Prostate gland (tissue), 2 donors: ENCODE data around the gene TMED9. TPM values are rescaled to one million over a fixed set of nuclear protein-coding genes. Genes with fewer than 3 reads are reported as not detected.
A peak's percentile ranks its signal among the peaks of the same experiment; 100 is the strongest.

Experiments used
- DNase-seq: peaks from one replicate; pipeline ENCODE4 v3.0.0-alpha.2; 2019; ENCODE audit warnings: low spot score
- H3K27ac ChIP-seq, 2 donors: fragments of 200-600 bp; sonication (generic); 2 replicates each; pipeline ENCODE4 v1.5.1; 2017 to 2019
- H3K27me3 ChIP-seq: fragments of 200-600 bp; sonication (generic); replicated peaks from 2 replicates; pipeline ENCODE4 v1.5.1; 2019; ENCODE audit not compliant: insufficient read depth
- H3K36me3 ChIP-seq, 2 donors: fragments of 200-600 bp; sonication (generic); 1 replicate in 1 of 2; 2 replicates in 1 of 2; pipeline versions ENCODE4 v1.5.1 to v1.8.1; 2017 to 2019
- H3K4me1 ChIP-seq: fragments of 200-600 bp; sonication (generic); replicated peaks from 2 replicates; pipeline ENCODE4 v1.5.1; 2019
- H3K4me3 ChIP-seq, 2 donors: fragments of 200-600 bp; sonication (generic); 2 replicates each; pipeline ENCODE4 v1.5.1; 2017 to 2019
- H3K9me3 ChIP-seq: fragments of 200-600 bp; sonication (generic); 2 replicates; pipeline ENCODE4 v1.5.1; 2017
- CTCF ChIP-seq, 4 experiments: fragments of 200-600 bp in 2 of 4; fragments of 450-650 bp in 2 of 4; sonication (generic) in 2 of 4; IDR thresholded peaks; 1 replicate in 3 of 4; 2 replicates in 1 of 4; pipeline ENCODE4 v1.5.1; 2016 to 2019; ENCODE audit warnings: antibody characterized with exemption in 4 of 4, mild to moderate bottlenecking in 2 of 4, moderate library complexity in 2 of 4
- POLR2A ChIP-seq: fragments of 450-650 bp; IDR thresholded peaks from one replicate; pipeline ENCODE4 v1.6.1; 2016; ENCODE audit warnings: antibody characterized with exemption, mild to moderate bottlenecking
- POLR2AphosphoS5 ChIP-seq: sonication (generic); formaldehyde crosslinking; IDR thresholded peaks from one replicate; pipeline ENCODE4 v1.6.1; 2017; ENCODE audit warnings: antibody characterized with exemption
- WGBS: methylation state at CpG from one replicate; pipeline ENCODE4 v1.1.5; 2018; 5-methylcytosine and 5-hydroxymethylcytosine counted together
- intact Hi-C: fragments of 100-400 bp; cut with DNase I; formaldehyde crosslinking; loops from one replicate; pipeline ENCODE4 v1.14.2; 2022
- total RNA-seq, 2 donors: library from RNA; depleted of rRNA; stranded (reverse); fragments of >200 nt; gene quantifications; one replicate each; pipeline ENCODE4 v1.1.0, GENCODE V29; 2016

TMED9 gene
- total RNA-seq, 2 donors from 2014 or later, result 136 to 176 TPM

DNA sequence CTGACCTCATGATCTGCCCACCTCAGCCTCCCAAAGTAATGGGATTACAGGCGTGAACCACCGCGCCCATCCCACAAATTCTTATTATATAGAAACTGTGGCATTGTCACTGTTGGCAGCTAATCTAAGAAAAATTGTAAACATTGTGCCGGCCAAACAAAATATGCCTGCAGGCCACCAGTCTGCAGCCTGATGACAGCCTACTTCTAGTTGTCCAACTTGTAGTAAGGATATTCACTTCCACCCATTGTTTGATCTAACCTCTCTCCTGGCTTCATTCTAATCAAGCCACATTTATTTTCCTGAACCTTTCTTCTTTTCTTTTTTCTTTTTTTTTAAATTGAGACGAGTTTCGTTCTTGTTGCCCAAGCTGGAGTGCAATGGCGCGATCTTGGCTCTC, 13.7 kb upstream of the TMED9 start:
- H3K4me1 ChIP-seq, result peaks cover 3% of the 10 kb centered on the region
- 78% methylated on average over 8 of the region's 8 CpGs for WGBS
- DNase-seq, result no peak
- H3K36me3 ChIP-seq, result no peaks in the 10 kb centered on the region
- H3K27me3 ChIP-seq, result no peaks in the 10 kb centered on the region
- H3K27ac ChIP-seq, result no peak overlapping the region
- no peak for TF ChIP-seq CTCF (IDR thresholded peaks at IDR 0.05)
- TF ChIP-seq POLR2A, result no peak
- TF ChIP-seq POLR2AphosphoS5, result no peak
- no peaks in the 10 kb centered on the region for H3K9me3 ChIP-seq
- no peak overlapping the region for H3K4me3 ChIP-seq
- intact Hi-C loops, result no loop called here

DNA sequence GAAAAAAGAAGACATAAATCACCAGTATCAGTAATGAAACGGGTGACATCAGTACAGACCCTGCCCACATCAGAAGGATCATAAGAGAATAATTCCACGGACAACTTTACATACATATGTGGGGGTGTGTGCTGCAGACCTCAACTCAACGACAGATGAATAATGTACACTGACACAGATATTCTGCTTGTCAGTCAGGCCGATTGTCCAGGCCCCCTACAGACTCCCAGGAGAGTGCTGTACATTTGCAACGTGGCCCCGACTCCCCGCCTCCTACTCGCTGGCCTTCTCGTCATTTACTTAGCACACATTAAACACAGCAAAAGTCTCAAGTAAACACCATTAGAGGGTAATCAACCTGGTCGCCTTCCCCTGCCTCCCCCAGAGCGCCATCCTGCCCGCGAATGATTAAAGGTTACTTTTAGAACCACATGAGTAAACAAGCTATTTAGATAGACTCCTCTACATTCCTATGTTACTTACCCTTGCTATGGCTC, 3.5 kb upstream of the TMED9 start:
- TF ChIP-seq POLR2AphosphoS5 (no peak), CTCF (IDR thresholded peaks at IDR 0.05) (no peak), POLR2A (no peak)
- no peaks in the 10 kb centered on the region for H3K27me3 ChIP-seq
- no peak for DNase-seq
- 24% methylated on average over 13 of the region's 13 CpGs for WGBS
- H3K36me3 ChIP-seq, result no peaks in the 10 kb centered on the region
- no peaks in the 10 kb centered on the region for H3K9me3 ChIP-seq
- no peak overlapping the region for H3K4me3 ChIP-seq
- intact Hi-C loops, result no loop called here
- H3K27ac ChIP-seq, result no peak overlapping the region
- peaks cover 2% of the 10 kb centered on the region for H3K4me1 ChIP-seq

GRCh38 chr5:177590406-177590805, 1.6 kb upstream of the TMED9 start:
- Histone ChIP-seq H3K27me3 (no peaks in the 10 kb centered on the region), H3K9me3 (no peaks in the 10 kb centered on the region), H3K27ac (no peak overlapping the region), H3K4me3 (no peak overlapping the region), H3K36me3 (peaks cover 1 to 9% of the 10 kb centered on the region in 2 donors), H3K4me1 (peaks cover 3% of the 10 kb centered on the region)
- intact Hi-C loops, result loop anchor here (5.0 kb wide), 1 partner anchor 53 kb away; no protein-coding TSS in a partner anchor
- no peak for TF ChIP-seq POLR2AphosphoS5
- WGBS, result 80% methylated on average over 1 of the region's 1 CpG
- DNase-seq, result no peak

GRCh38 chr5:177591690-177592009, 353 bp upstream of the TMED9 start:
- no peak for DNase-seq
- Histone ChIP-seq H3K36me3 (peaks cover 11 to 14% of the 10 kb centered on the region in 2 donors), H3K27me3 (no peaks in the 10 kb centered on the region), H3K4me1 (peaks cover 3% of the 10 kb centered on the region), H3K9me3 (no peaks in the 10 kb centered on the region), H3K4me3 (peak overlapping the region; percentile 91), H3K27ac (no peak overlapping the region)
- TF ChIP-seq CTCF (IDR thresholded peaks at IDR 0.05) (no peak), POLR2A (no peak), POLR2AphosphoS5 (no peak)
- WGBS, result 14% methylated on average over 8 of the region's 8 CpGs
- intact Hi-C loops, result loop anchor here (5.0 kb wide), 1 partner anchor 54 kb away; no protein-coding TSS in a partner anchor

DNA sequence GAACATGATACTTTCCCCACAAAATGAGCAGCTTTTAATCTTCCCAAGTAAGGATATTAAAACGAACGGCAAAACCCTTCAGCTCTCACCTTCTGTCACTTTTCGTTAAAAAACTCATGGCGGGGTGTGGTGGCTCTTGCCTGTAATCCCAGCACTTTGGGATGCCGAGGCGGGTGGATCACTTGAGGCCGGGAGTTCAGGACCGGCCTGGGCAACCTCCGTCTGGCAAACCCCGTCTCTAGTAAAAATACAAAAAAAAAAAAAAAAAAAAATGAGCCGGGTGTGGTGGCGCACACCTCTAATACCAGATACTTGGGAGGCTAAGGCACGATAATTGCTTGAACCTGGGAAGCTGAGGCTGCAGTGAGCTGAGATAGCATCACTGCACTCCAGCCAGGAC, 902 bp downstream of the TMED9 start:
- H3K9me3 ChIP-seq, result no peaks in the 10 kb centered on the region
- no peak for DNase-seq
- H3K4me3 ChIP-seq, result peak overlapping the region; percentile 91
- H3K36me3 ChIP-seq, result peaks cover 11 to 14% of the 10 kb centered on the region in 2 donors
- peaks cover 3% of the 10 kb centered on the region for H3K4me1 ChIP-seq
- no peak overlapping the region for H3K27ac ChIP-seq
- H3K27me3 ChIP-seq, result no peaks in the 10 kb centered on the region
- TF ChIP-seq CTCF (IDR thresholded peaks at IDR 0.05) (no peak), POLR2AphosphoS5 (no peak), POLR2A (no peak)
- intact Hi-C loops, result loop anchor here (5.0 kb wide), 1 partner anchor 56 kb away; no protein-coding TSS in a partner anchor
- 77% methylated on average over 13 of the region's 13 CpGs for WGBS
